H9 (cell line): ENCODE data around the gene SPATS2. TPM values are rescaled to one million over a fixed set of nuclear protein-coding genes. Genes with fewer than 3 reads are reported as not detected.

Experiments
- DNase-seq: peaks from one replicate; pipeline ENCODE4 v3.0.0-alpha.2; 2017
- H2AFZ ChIP-seq: one replicate; pipeline ENCODE4 v1.6.1; 2013; ENCODE audit warnings: mild to moderate bottlenecking, low read length, control low read depth, moderate library complexity
- H2AK5ac ChIP-seq: 2 replicates; pipeline ENCODE4 v1.6.1; 2013; ENCODE audit warnings: low read length, control low read depth, mixed read lengths; ENCODE audit not compliant: insufficient read length
- H2BK120ac ChIP-seq: one replicate; pipeline ENCODE4 v1.6.1; 2013; ENCODE audit warnings: low read depth, mild to moderate bottlenecking, low read length, control low read depth, inconsistent platforms; ENCODE audit not compliant: poor library complexity, severe bottlenecking
- H2BK12ac ChIP-seq: 2 replicates; pipeline ENCODE4 v1.6.1; 2013; ENCODE audit warnings: low read length, control low read depth, mixed read lengths, low read depth; ENCODE audit not compliant: insufficient read length
- H2BK15ac ChIP-seq: 2 replicates; pipeline ENCODE4 v1.6.1; 2013; ENCODE audit warnings: low read depth, low read length, control low read depth
- H2BK20ac ChIP-seq: one replicate; pipeline ENCODE4 v1.6.1; 2013; ENCODE audit warnings: low read depth, mild to moderate bottlenecking, low read length, control low read depth, inconsistent platforms; ENCODE audit not compliant: poor library complexity, severe bottlenecking
- H2BK5ac ChIP-seq: 2 replicates; pipeline ENCODE4 v1.6.1; 2013; ENCODE audit warnings: low read length, control low read depth, mixed read lengths; ENCODE audit not compliant: insufficient read length
- H3K14ac ChIP-seq: 2 replicates; pipeline ENCODE4 v1.6.1; 2013; ENCODE audit warnings: low read length, control low read depth; ENCODE audit not compliant: insufficient read depth
- H3K18ac ChIP-seq: 2 replicates; pipeline ENCODE4 v1.6.1; 2013; ENCODE audit warnings: low read depth, mild to moderate bottlenecking, mixed read lengths, low read length, control low read depth; ENCODE audit not compliant: insufficient read length
- H3K23ac ChIP-seq: 2 replicates; pipeline ENCODE4 v1.6.1; 2013; ENCODE audit warnings: low read length, control low read depth, mixed read lengths, low read depth; ENCODE audit not compliant: insufficient read length
- H3K23me2 ChIP-seq: 2 replicates; pipeline ENCODE4 v1.6.1; 2013; ENCODE audit warnings: low read depth, mild to moderate bottlenecking, mixed read lengths, low read length, control low read depth; ENCODE audit not compliant: insufficient read length, poor library complexity, severe bottlenecking
- H3K27ac ChIP-seq: 2 replicates; pipeline ENCODE4 v1.5.1; 2013; ENCODE audit warnings: low read length, control low read depth, mixed read lengths, low read depth; ENCODE audit not compliant: insufficient read length
- H3K27me3 ChIP-seq: 2 replicates; pipeline ENCODE4 v1.6.1; 2013; ENCODE audit warnings: low read length, control low read depth, inconsistent platforms; ENCODE audit not compliant: insufficient read depth
- H3K4ac ChIP-seq: 2 replicates; pipeline ENCODE4 v1.6.1; 2013; ENCODE audit warnings: low read depth, mild to moderate bottlenecking, control low read depth, inconsistent platforms, low read length, moderate library complexity
- H3K4me1 ChIP-seq: 2 replicates; pipeline ENCODE4 v1.6.1; 2013; ENCODE audit warnings: low read length, control low read depth, inconsistent platforms; ENCODE audit not compliant: insufficient read depth
- H3K4me2 ChIP-seq: 2 replicates; pipeline ENCODE4 v1.6.1; 2013; ENCODE audit warnings: low read length, control low read depth, mixed read lengths; ENCODE audit not compliant: insufficient read length, insufficient read depth
- H3K56ac ChIP-seq: 2 replicates; pipeline ENCODE4 v1.6.1; 2013; ENCODE audit warnings: low read depth, mild to moderate bottlenecking, mixed read lengths, low read length, control low read depth; ENCODE audit not compliant: insufficient read length
- H3K79me1 ChIP-seq: 2 replicates; pipeline ENCODE4 v1.6.1; 2013; ENCODE audit warnings: low read depth, mild to moderate bottlenecking, moderate library complexity, low read length, control low read depth, inconsistent platforms; ENCODE audit not compliant: insufficient read depth, poor library complexity, severe bottlenecking
- H3K79me2 ChIP-seq: 2 replicates; pipeline ENCODE4 v1.6.1; 2013; ENCODE audit warnings: low read length, control low read depth, inconsistent platforms; ENCODE audit not compliant: insufficient read depth
- H3K9ac ChIP-seq: 2 replicates; pipeline ENCODE4 v1.6.1; 2013; ENCODE audit warnings: low read length, control low read depth, mixed read lengths; ENCODE audit not compliant: insufficient read length; ENCODE audit errors: extremely low read depth
- H3K9me3 ChIP-seq: one replicate; pipeline ENCODE4 v1.6.1; 2013; ENCODE audit warnings: low read depth, low read length, inconsistent platforms; ENCODE audit not compliant: control insufficient read depth
- H3T11ph ChIP-seq: one replicate; pipeline ENCODE4 v1.6.1; 2013; ENCODE audit warnings: mild to moderate bottlenecking, low read length, control low read depth, inconsistent platforms
- H4K20me1 ChIP-seq: one replicate; pipeline ENCODE4 v1.6.1; 2013; ENCODE audit not compliant: control insufficient read depth, insufficient read length, insufficient read depth
- H4K5ac ChIP-seq: 2 replicates; pipeline ENCODE4 v1.6.1; 2013; ENCODE audit warnings: low read depth, mild to moderate bottlenecking, mixed read lengths, low read length, control low read depth; ENCODE audit not compliant: insufficient read length
- H4K8ac ChIP-seq: replicated peaks from 2 replicates; pipeline ENCODE4 v1.6.1; 2013; ENCODE audit warnings: low read length, control low read depth, mixed read lengths, low read depth; ENCODE audit not compliant: insufficient read length
- H4K91ac ChIP-seq: 2 replicates; pipeline ENCODE4 v1.6.1; 2013; ENCODE audit warnings: low read depth, mild to moderate bottlenecking, moderate library complexity, mixed read lengths, low read length, control low read depth; ENCODE audit not compliant: insufficient read length
- H3K27ac Mint-ChIP-seq, 3 experiments: 2 replicates in 2 of 3; 3 replicates in 1 of 3; pipeline ENCODE4 v1.8.0; 2020 to 2021; ENCODE audit warnings: mixed read lengths in 3 of 3, mild to moderate bottlenecking in 1 of 3, moderate library complexity in 1 of 3
- H3K27me3 Mint-ChIP-seq: 2 replicates; pipeline ENCODE4 v1.8.0; 2021; ENCODE audit warnings: low read depth, mild to moderate bottlenecking, moderate library complexity, mixed read lengths
- H3K36me3 Mint-ChIP-seq, 3 experiments: 2 replicates in 2 of 3; 3 replicates in 1 of 3; pipeline ENCODE4 v1.8.0; 2020 to 2021; ENCODE audit warnings: low read depth in 3 of 3, mixed read lengths in 3 of 3; ENCODE audit not compliant: insufficient read depth in 1 of 3
- H3K4me1 Mint-ChIP-seq, 2 experiments: 2 replicates each; pipeline ENCODE4 v1.8.0; 2020; ENCODE audit warnings: mixed read lengths in 2 of 2
- H3K4me3 Mint-ChIP-seq, 2 experiments: 2 replicates in 1 of 2; 3 replicates in 1 of 2; pipeline ENCODE4 v1.8.0; 2020 to 2021; ENCODE audit warnings: mild to moderate bottlenecking in 2 of 2, mixed read lengths in 2 of 2, moderate library complexity in 1 of 2
- H3K9me3 Mint-ChIP-seq, 2 experiments: 2 replicates in 1 of 2; 3 replicates in 1 of 2; pipeline ENCODE4 v1.8.0; 2020; ENCODE audit warnings: mild to moderate bottlenecking in 2 of 2, mixed read lengths in 2 of 2, moderate library complexity in 1 of 2
- WGBS: extraction: QIAGEN DNeasy Blood & Tissue Kit; methylation state at CpG from one replicate; pipeline ENCODE4 v1.1.7; 2013; ENCODE audit warnings: missing lambda C conversion rate, low lambda C conversion rate, mixed read lengths; ENCODE audit not compliant: insufficient read length; ENCODE audit errors: extremely low coverage; 5-methylcytosine and 5-hydroxymethylcytosine counted together
- total RNA-seq: library from RNA; stranded (reverse); gene quantifications from 2 replicates; pipeline ENCODE4 v1.2.1, GENCODE V29; 2021
- TF ChIP-seq, protein P1 (sequence below): fragments of 200-600 bp; sonication (generic); conservative IDR thresholded peaks from 3 replicates; pipeline ENCODE4 v1.8.0; 2021; ENCODE audit warnings: antibody characterized with exemption, mild to moderate bottlenecking

SPATS2 gene
- total RNA-seq, 1 experiment from 2014 or later = 17.1 TPM

DNA sequence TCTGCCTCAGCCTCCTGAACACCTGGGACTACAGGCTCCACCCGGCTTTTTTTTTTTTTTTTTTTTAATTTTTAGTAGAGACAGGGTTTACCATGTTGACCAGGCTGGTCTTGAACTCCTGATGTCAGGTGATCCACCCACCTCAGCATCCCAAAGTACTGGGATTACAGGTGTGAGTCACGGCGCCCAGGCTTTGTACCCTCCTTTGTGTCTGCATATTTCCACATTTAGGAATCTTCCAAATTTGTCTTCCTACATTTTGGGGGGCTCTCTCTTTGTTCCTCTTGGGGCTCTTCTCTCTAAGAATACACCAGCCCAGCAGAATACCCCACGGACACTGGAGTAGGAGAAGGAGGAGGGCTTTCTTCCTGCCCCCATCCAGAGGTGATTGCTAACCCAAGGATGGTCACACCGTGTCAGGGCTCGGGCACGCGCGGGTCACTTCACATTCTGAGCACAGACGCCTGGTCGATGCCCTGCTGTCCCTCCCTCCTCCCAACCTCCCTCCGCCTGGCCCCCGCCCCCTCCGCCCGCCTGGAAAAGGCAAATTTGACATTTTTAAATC, 22.7 kb upstream of the SPATS2 start:
- H2BK20ac ChIP-seq = no peak overlapping the region
- H3K14ac ChIP-seq = no peak overlapping the region
- no peak overlapping the region for H3K23ac ChIP-seq
- no peak overlapping the region for H2BK12ac ChIP-seq
- H3K27me3 ChIP-seq = peaks cover 79% of the 10 kb centered on the region
- H3K27ac ChIP-seq = no peak overlapping the region
- no peak overlapping the region for H3K56ac ChIP-seq
- H2AK5ac ChIP-seq = no peak overlapping the region
- H3K4me2 ChIP-seq = peak overlapping the region; percentile 12
- H4K20me1 ChIP-seq = peaks cover 3% of the 10 kb centered on the region
- H3K9me3 ChIP-seq = no peaks in the 10 kb centered on the region
- H4K5ac ChIP-seq = no peak overlapping the region
- no peak overlapping the region for H4K91ac ChIP-seq
- no peak overlapping the region for H3K9ac ChIP-seq
- Mint-ChIP-seq H3K4me1 (peaks cover 45 to 53% of the 10 kb centered on the region in 2 experiments), H3K4me3 (peak overlapping the region in 1 of 2 experiments; percentile 56; a peak in 3 of 5 replicates), H3K27me3 (peaks cover 99% of the 10 kb centered on the region), H3K27ac (no peak overlapping the region), H3K9me3 (peaks cover 1 to 3% of the 10 kb centered on the region in 2 experiments; a peak in 2 of 5 replicates), H3K36me3 (peaks cover 0 to 1% (median 0%) of the 10 kb centered on the region in 3 experiments; a peak in 1 of 7 replicates)
- no peak overlapping the region for H3K18ac ChIP-seq
- no peak overlapping the region for H3T11ph ChIP-seq
- WGBS = no CpG with 5 or more reads among the region's 15 CpGs
- peaks cover 7% of the 10 kb centered on the region; the same call in 1 of the 2 replicates for H3K4me1 ChIP-seq
- H3K23me2 ChIP-seq = peaks cover 36% of the 10 kb centered on the region
- no peak overlapping the region for H2BK5ac ChIP-seq
- H2BK15ac ChIP-seq = no peak overlapping the region
- H3K79me1 ChIP-seq = no peaks in the 10 kb centered on the region
- DNase-seq = no peak
- H3K79me2 ChIP-seq = no peaks in the 10 kb centered on the region
- TF ChIP-seq, protein P1, sequence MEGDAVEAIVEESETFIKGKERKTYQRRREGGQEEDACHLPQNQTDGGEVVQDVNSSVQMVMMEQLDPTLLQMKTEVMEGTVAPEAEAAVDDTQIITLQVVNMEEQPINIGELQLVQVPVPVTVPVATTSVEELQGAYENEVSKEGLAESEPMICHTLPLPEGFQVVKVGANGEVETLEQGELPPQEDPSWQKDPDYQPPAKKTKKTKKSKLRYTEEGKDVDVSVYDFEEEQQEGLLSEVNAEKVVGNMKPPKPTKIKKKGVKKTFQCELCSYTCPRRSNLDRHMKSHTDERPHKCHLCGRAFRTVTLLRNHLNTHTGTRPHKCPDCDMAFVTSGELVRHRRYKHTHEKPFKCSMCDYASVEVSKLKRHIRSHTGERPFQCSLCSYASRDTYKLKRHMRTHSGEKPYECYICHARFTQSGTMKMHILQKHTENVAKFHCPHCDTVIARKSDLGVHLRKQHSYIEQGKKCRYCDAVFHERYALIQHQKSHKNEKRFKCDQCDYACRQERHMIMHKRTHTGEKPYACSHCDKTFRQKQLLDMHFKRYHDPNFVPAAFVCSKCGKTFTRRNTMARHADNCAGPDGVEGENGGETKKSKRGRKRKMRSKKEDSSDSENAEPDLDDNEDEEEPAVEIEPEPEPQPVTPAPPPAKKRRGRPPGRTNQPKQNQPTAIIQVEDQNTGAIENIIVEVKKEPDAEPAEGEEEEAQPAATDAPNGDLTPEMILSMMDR = no peak
- no peak overlapping the region for H2BK120ac ChIP-seq
- no peak overlapping the region for H3K4ac ChIP-seq
- no peak overlapping the region for H4K8ac ChIP-seq
- H2AFZ ChIP-seq = no peak overlapping the region
